SK-N-SH treated with all-trans-retinoic acid at 6 μM for 48 hours (cell line): ENCODE results near the gene DRD2.

Experiments
- ARNTL ChIP-seq: fragments of 450-650 bp; formaldehyde crosslinking; IDR thresholded peaks from 2 replicates; pipeline ENCODE4 v1.5.0; 2020; ENCODE audit warnings: low read depth, mild to moderate bottlenecking, moderate library complexity, borderline replicate concordance
- BACH2 ChIP-seq: fragments of 250-450 bp; sonication (Bioruptor Pico); IDR thresholded peaks from 2 replicates; pipeline ENCODE4 v1.9.0; 2021; ENCODE audit warnings: mild to moderate bottlenecking, borderline replicate concordance
- CSDC2 ChIP-seq: fragments of 250-450 bp; sonication (Bioruptor Pico); IDR thresholded peaks from 2 replicates; pipeline ENCODE4 v1.5.0; 2020; ENCODE audit warnings: mild to moderate bottlenecking, moderate library complexity
- TCF4 ChIP-seq: fragments of 250-450 bp; sonication (Bioruptor Pico); IDR thresholded peaks from 2 replicates; pipeline ENCODE4 v1.8.0; 2021; ENCODE audit warnings: mild to moderate bottlenecking, moderate library complexity, borderline replicate concordance
- ZNF8 ChIP-seq: fragments of 450-650 bp; formaldehyde crosslinking; IDR thresholded peaks from 2 replicates; pipeline ENCODE4 v1.5.0; 2020; ENCODE audit warnings: mild to moderate bottlenecking, moderate library complexity
- TF ChIP-seq, protein P1 (sequence below): fragments of 250-450 bp; sonication (Bioruptor Pico); IDR thresholded peaks from 2 replicates; pipeline ENCODE4 v1.5.1; 2020; ENCODE audit warnings: low read depth, mild to moderate bottlenecking, moderate library complexity
- TF ChIP-seq, protein P2 (sequence below): fragments of 250-450 bp; sonication (Bioruptor Pico); IDR thresholded peaks from 2 replicates; pipeline ENCODE4 v1.8.0; 2020; ENCODE audit warnings: mild to moderate bottlenecking, moderate library complexity, borderline replicate concordance
- TF ChIP-seq, protein P3 (sequence below): fragments of 250-450 bp; sonication (Bioruptor Pico); IDR thresholded peaks from 2 replicates; pipeline ENCODE4 v1.8.0; 2021; ENCODE audit warnings: low read depth, mild to moderate bottlenecking, moderate library complexity, borderline replicate concordance

DNA sequence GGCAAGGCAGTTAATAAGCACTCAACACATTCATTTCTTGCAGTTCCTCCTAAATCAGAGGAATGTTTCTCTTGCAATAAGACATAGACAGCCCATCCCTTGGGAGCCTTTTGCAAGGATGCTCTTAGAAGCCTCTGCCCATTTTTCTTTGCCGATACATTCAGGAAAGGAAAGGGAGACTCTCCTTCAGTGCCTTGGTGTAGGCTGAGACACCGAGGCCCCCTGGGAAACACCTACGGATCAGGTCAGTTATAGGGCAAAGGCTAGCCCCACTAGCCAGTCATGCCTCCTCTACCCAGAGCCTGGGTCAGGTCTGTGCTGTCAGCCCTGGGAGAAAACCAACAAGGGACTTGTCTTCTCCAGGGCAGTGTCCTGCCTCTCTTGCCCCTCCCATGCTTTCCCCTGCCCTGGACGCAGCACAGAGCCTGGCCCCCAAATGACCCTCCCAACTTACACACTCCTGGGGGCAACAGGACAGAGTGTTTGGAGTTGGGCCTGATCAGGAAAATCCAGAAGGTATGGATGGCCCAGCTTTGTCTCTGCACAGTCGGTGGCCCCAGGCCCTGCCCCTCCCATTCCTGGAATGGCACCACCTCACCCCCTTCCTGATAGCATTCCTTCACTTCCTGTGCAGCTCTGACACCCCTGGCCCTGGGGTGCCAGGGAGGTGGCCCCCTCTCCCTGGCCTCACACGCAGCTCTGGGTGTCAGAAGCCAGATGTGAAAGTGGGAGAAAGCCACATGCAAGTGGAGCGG is 69.3 kb downstream of the DRD2 start:
- TF ChIP-seq, protein P1, sequence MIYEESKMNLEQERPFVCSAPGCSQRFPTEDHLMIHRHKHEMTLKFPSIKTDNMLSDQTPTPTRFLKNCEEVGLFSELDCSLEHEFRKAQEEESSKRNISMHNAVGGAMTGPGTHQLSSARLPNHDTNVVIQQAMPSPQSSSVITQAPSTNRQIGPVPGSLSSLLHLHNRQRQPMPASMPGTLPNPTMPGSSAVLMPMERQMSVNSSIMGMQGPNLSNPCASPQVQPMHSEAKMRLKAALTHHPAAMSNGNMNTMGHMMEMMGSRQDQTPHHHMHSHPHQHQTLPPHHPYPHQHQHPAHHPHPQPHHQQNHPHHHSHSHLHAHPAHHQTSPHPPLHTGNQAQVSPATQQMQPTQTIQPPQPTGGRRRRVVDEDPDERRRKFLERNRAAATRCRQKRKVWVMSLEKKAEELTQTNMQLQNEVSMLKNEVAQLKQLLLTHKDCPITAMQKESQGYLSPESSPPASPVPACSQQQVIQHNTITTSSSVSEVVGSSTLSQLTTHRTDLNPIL = no peak
- TF ChIP-seq BACH2 (CRISPR knock-in tag) (no peak), ARNTL (CRISPR knock-in tag) (no peak), TCF4 (CRISPR knock-in tag) (no peak), CSDC2 (CRISPR knock-in tag) (no peak), ZNF8 (no peak)
- TF ChIP-seq, protein P2, sequence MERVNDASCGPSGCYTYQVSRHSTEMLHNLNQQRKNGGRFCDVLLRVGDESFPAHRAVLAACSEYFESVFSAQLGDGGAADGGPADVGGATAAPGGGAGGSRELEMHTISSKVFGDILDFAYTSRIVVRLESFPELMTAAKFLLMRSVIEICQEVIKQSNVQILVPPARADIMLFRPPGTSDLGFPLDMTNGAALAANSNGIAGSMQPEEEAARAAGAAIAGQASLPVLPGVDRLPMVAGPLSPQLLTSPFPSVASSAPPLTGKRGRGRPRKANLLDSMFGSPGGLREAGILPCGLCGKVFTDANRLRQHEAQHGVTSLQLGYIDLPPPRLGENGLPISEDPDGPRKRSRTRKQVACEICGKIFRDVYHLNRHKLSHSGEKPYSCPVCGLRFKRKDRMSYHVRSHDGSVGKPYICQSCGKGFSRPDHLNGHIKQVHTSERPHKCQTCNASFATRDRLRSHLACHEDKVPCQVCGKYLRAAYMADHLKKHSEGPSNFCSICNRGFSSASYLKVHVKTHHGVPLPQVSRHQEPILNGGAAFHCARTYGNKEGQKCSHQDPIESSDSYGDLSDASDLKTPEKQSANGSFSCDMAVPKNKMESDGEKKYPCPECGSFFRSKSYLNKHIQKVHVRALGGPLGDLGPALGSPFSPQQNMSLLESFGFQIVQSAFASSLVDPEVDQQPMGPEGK (CRISPR knock-in tag) = no peak
- TF ChIP-seq, protein P3, sequence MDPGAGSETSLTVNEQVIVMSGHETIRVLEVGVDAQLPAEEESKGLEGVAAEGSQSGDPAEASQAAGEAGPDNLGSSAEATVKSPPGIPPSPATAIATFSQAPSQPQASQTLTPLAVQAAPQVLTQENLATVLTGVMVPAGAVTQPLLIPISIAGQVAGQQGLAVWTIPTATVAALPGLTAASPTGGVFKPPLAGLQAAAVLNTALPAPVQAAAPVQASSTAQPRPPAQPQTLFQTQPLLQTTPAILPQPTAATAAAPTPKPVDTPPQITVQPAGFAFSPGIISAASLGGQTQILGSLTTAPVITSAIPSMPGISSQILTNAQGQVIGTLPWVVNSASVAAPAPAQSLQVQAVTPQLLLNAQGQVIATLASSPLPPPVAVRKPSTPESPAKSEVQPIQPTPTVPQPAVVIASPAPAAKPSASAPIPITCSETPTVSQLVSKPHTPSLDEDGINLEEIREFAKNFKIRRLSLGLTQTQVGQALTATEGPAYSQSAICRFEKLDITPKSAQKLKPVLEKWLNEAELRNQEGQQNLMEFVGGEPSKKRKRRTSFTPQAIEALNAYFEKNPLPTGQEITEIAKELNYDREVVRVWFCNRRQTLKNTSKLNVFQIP = no peak
